Activated T-helper 1 cell treated with Interleukin-2 at 50 U/mL for 16 hours (primary cell): ENCODE results near the gene HOXD11.

Experiments used
- DNase-seq: peaks from one replicate; pipeline ENCODE4 v3.0.0-alpha.2; 2020; ENCODE audit warnings: low read depth

HOXD11 gene

GRCh38 chr2:176134035-176134434 is 27.0 kb downstream of the HOXD11 start:
- DNase-seq, result no peak

GRCh38 chr2:176135035-176135440 is 28.0 kb downstream of the HOXD11 start:
- no peak for DNase-seq

GRCh38 chr2:176136374-176137251 is 29.5 kb downstream of the HOXD11 start:
- DNase-seq, result no peak

- no peak for DNase-seq
These were observed 30.1 kb downstream of the HOXD11 start for GRCh38 chr2:176137252-176137580.

GRCh38 chr2:176137906-176138305 is 30.8 kb downstream of the HOXD11 start:
- DNase-seq, result no peak

GRCh38 chr2:176138526-176138922 is 31.4 kb downstream of the HOXD11 start:
- DNase-seq, result no peak

GRCh38 chr2:176138923-176139660 is 32.0 kb downstream of the HOXD11 start:
- DNase-seq, result no peak

GRCh38 chr2:176139661-176140512 is 32.8 kb downstream of the HOXD11 start:
- DNase-seq, result no peak

- DNase-seq, result no peak
These were observed 33.6 kb downstream of the HOXD11 start for GRCh38 chr2:176140513-176141317.

GRCh38 chr2:176142281-176142680 is 35.2 kb downstream of the HOXD11 start:
- no peak for DNase-seq

- no peak for DNase-seq
These were observed 38.2 kb downstream of the HOXD11 start for GRCh38 chr2:176145085-176145969.

- no peak for DNase-seq
These were observed 39.0 kb downstream of the HOXD11 start for GRCh38 chr2:176146101-176146500.

GRCh38 chr2:176146645-176147044 is 39.6 kb downstream of the HOXD11 start:
- no peak for DNase-seq

- no peak for DNase-seq
These were observed 40.2 kb downstream of the HOXD11 start for GRCh38 chr2:176147210-176147799.

GRCh38 chr2:176147800-176148496 is 40.9 kb downstream of the HOXD11 start:
- no peak for DNase-seq

- no peak for DNase-seq
These were observed 41.8 kb downstream of the HOXD11 start for GRCh38 chr2:176148751-176149421.

GRCh38 chr2:176149481-176149938 is 42.4 kb downstream of the HOXD11 start:
- DNase-seq, result no peak

GRCh38 chr2:176149939-176150583 is 43.0 kb downstream of the HOXD11 start:
- DNase-seq, result no peak
